K562 (cell line): ENCODE measurements around the gene KAT6B.

ENCODE experiments used
- CBFB ChIP-seq: sonication (generic); formaldehyde crosslinking; IDR thresholded peaks from 2 replicates; pipeline ENCODE4 v1.4.0; 2020; ENCODE audit warnings: mild to moderate bottlenecking, missing genetic modification reagents
- CTBP1 ChIP-seq: fragments of 450-650 bp; IDR thresholded peaks from 2 replicates; pipeline ENCODE4 v1.6.1; 2016; ENCODE audit warnings: borderline replicate concordance
- CTCF ChIP-seq, 3 experiments: IDR thresholded peaks in 2 of 3; conservative IDR thresholded peaks in 1 of 3; 2 replicates each; pipeline ENCODE4 v1.5.1; 2011 to 2012; ENCODE audit warnings: low read length in 3 of 3, mild to moderate bottlenecking in 3 of 3, control low read depth in 2 of 3, improper control_type of control experiment in 1 of 3, inconsistent platforms in 1 of 3, low read depth in 1 of 3, mixed read lengths in 1 of 3, moderate library complexity in 1 of 3; ENCODE audit not compliant: insufficient read depth in 2 of 3
- ESRRB ChIP-seq: fragments of 250-450 bp; sonication (Bioruptor Pico); IDR thresholded peaks from 2 replicates; pipeline ENCODE4 v1.5.0; 2020; ENCODE audit warnings: mild to moderate bottlenecking, moderate library complexity, borderline replicate concordance
- GABPA ChIP-seq: fragments of 200-800 bp; sonication (Bioruptor generic); conservative IDR thresholded peaks from 2 replicates; pipeline ENCODE4 v1.6.1; 2016; ENCODE audit warnings: low read depth, missing genetic modification characterization, missing compliant biosample characterization
- RFX5 ChIP-seq: IDR thresholded peaks from 2 replicates; pipeline ENCODE4 v1.6.1; 2011; ENCODE audit warnings: low read depth, mild to moderate bottlenecking, improper control_type of control experiment, low read length
- SIN3A ChIP-seq, 2 experiments: fragments of 150-350 bp in 1 of 2; IDR thresholded peaks; 2 replicates each; pipeline ENCODE4 v1.6.1; 2011 to 2016; ENCODE audit warnings: borderline replicate concordance in 2 of 2, low read depth in 2 of 2, low read length in 2 of 2, mild to moderate bottlenecking in 2 of 2, moderate library complexity in 2 of 2; ENCODE audit not compliant: control insufficient read depth in 1 of 2
- SMARCC2 ChIP-seq: fragments of 450-650 bp; IDR thresholded peaks from 2 replicates; pipeline ENCODE4 v1.6.1; 2017; ENCODE audit warnings: antibody characterized with exemption, moderate library complexity, mild to moderate bottlenecking, low read depth
- ZBTB8A ChIP-seq: fragments of 450-650 bp; IDR thresholded peaks from 2 replicates; pipeline ENCODE4 v1.6.1; 2018; ENCODE audit warnings: mild to moderate bottlenecking, moderate library complexity; ENCODE audit not compliant: partially characterized antibody
- ZNF668 ChIP-seq: fragments of 250-450 bp; sonication (Bioruptor Pico); IDR thresholded peaks from 2 replicates; pipeline ENCODE4 v1.8.0; 2022; ENCODE audit warnings: mild to moderate bottlenecking, inconsistent platforms

GRCh38 chr10:74898201-74898976 lies 72.0 kb downstream of the KAT6B start:
- no peak for TF ChIP-seq ESRRB (CRISPR knock-in tag)
- TF ChIP-seq CBFB = no peak
- no peak for TF ChIP-seq SIN3A (IDR thresholded peaks at IDR 0.05; ENCODE audit: borderline replicate concordance in 2 of 2, control insufficient read depth in 1 of 2, low read depth in 2 of 2, low read length in 2 of 2)
- TF ChIP-seq GABPA (tag) = no peak
- TF ChIP-seq ZBTB8A = no peak
- peak; percentile 40; the same call in 1 of the 2 replicates for TF ChIP-seq CTBP1
- no peak for TF ChIP-seq CTCF (IDR thresholded peaks at IDR 0.05 in 2 of 3, conservative IDR thresholded peaks at IDR 0.05 in 1 of 3; ENCODE audit: insufficient read depth in 2 of 3, low read depth in 1 of 3, low read length in 3 of 3)
- TF ChIP-seq SMARCC2 = no peak
- TF ChIP-seq ZNF668 = no peak
- TF ChIP-seq RFX5 = no peak
